H9 (cell line): ENCODE measurements around the gene APLP2. TPM values are rescaled to one million over a fixed set of nuclear protein-coding genes. Genes with fewer than 3 reads are reported as not detected.

ENCODE experiments used
- DNase-seq: peaks from one replicate; pipeline ENCODE4 v3.0.0-alpha.2; 2017
- H2AFZ ChIP-seq: one replicate; pipeline ENCODE4 v1.6.1; 2013; ENCODE audit warnings: mild to moderate bottlenecking, low read length, control low read depth, moderate library complexity
- H2AK5ac ChIP-seq: 2 replicates; pipeline ENCODE4 v1.6.1; 2013; ENCODE audit warnings: low read length, control low read depth, mixed read lengths; ENCODE audit not compliant: insufficient read length
- H2BK120ac ChIP-seq: one replicate; pipeline ENCODE4 v1.6.1; 2013; ENCODE audit warnings: low read depth, mild to moderate bottlenecking, low read length, control low read depth, inconsistent platforms; ENCODE audit not compliant: poor library complexity, severe bottlenecking
- H2BK12ac ChIP-seq: 2 replicates; pipeline ENCODE4 v1.6.1; 2013; ENCODE audit warnings: low read length, control low read depth, mixed read lengths, low read depth; ENCODE audit not compliant: insufficient read length
- H2BK15ac ChIP-seq: 2 replicates; pipeline ENCODE4 v1.6.1; 2013; ENCODE audit warnings: low read depth, low read length, control low read depth
- H2BK20ac ChIP-seq: one replicate; pipeline ENCODE4 v1.6.1; 2013; ENCODE audit warnings: low read depth, mild to moderate bottlenecking, low read length, control low read depth, inconsistent platforms; ENCODE audit not compliant: poor library complexity, severe bottlenecking
- H2BK5ac ChIP-seq: 2 replicates; pipeline ENCODE4 v1.6.1; 2013; ENCODE audit warnings: low read length, control low read depth, mixed read lengths; ENCODE audit not compliant: insufficient read length
- H3K14ac ChIP-seq: 2 replicates; pipeline ENCODE4 v1.6.1; 2013; ENCODE audit warnings: low read length, control low read depth; ENCODE audit not compliant: insufficient read depth
- H3K18ac ChIP-seq: 2 replicates; pipeline ENCODE4 v1.6.1; 2013; ENCODE audit warnings: low read depth, mild to moderate bottlenecking, mixed read lengths, low read length, control low read depth; ENCODE audit not compliant: insufficient read length
- H3K23ac ChIP-seq: 2 replicates; pipeline ENCODE4 v1.6.1; 2013; ENCODE audit warnings: low read length, control low read depth, mixed read lengths, low read depth; ENCODE audit not compliant: insufficient read length
- H3K23me2 ChIP-seq: 2 replicates; pipeline ENCODE4 v1.6.1; 2013; ENCODE audit warnings: low read depth, mild to moderate bottlenecking, mixed read lengths, low read length, control low read depth; ENCODE audit not compliant: insufficient read length, poor library complexity, severe bottlenecking
- H3K27ac ChIP-seq: 2 replicates; pipeline ENCODE4 v1.5.1; 2013; ENCODE audit warnings: low read length, control low read depth, mixed read lengths, low read depth; ENCODE audit not compliant: insufficient read length
- H3K27me3 ChIP-seq: 2 replicates; pipeline ENCODE4 v1.6.1; 2013; ENCODE audit warnings: low read length, control low read depth, inconsistent platforms; ENCODE audit not compliant: insufficient read depth
- H3K4ac ChIP-seq: 2 replicates; pipeline ENCODE4 v1.6.1; 2013; ENCODE audit warnings: low read depth, mild to moderate bottlenecking, control low read depth, inconsistent platforms, low read length, moderate library complexity
- H3K4me1 ChIP-seq: 2 replicates; pipeline ENCODE4 v1.6.1; 2013; ENCODE audit warnings: low read length, control low read depth, inconsistent platforms; ENCODE audit not compliant: insufficient read depth
- H3K4me2 ChIP-seq: 2 replicates; pipeline ENCODE4 v1.6.1; 2013; ENCODE audit warnings: low read length, control low read depth, mixed read lengths; ENCODE audit not compliant: insufficient read length, insufficient read depth
- H3K56ac ChIP-seq: 2 replicates; pipeline ENCODE4 v1.6.1; 2013; ENCODE audit warnings: low read depth, mild to moderate bottlenecking, mixed read lengths, low read length, control low read depth; ENCODE audit not compliant: insufficient read length
- H3K79me1 ChIP-seq: 2 replicates; pipeline ENCODE4 v1.6.1; 2013; ENCODE audit warnings: low read depth, mild to moderate bottlenecking, moderate library complexity, low read length, control low read depth, inconsistent platforms; ENCODE audit not compliant: insufficient read depth, poor library complexity, severe bottlenecking
- H3K79me2 ChIP-seq: 2 replicates; pipeline ENCODE4 v1.6.1; 2013; ENCODE audit warnings: low read length, control low read depth, inconsistent platforms; ENCODE audit not compliant: insufficient read depth
- H3K9ac ChIP-seq: 2 replicates; pipeline ENCODE4 v1.6.1; 2013; ENCODE audit warnings: low read length, control low read depth, mixed read lengths; ENCODE audit not compliant: insufficient read length; ENCODE audit errors: extremely low read depth
- H3K9me3 ChIP-seq: one replicate; pipeline ENCODE4 v1.6.1; 2013; ENCODE audit warnings: low read depth, low read length, inconsistent platforms; ENCODE audit not compliant: control insufficient read depth
- H3T11ph ChIP-seq: one replicate; pipeline ENCODE4 v1.6.1; 2013; ENCODE audit warnings: mild to moderate bottlenecking, low read length, control low read depth, inconsistent platforms
- H4K20me1 ChIP-seq: one replicate; pipeline ENCODE4 v1.6.1; 2013; ENCODE audit not compliant: control insufficient read depth, insufficient read length, insufficient read depth
- H4K5ac ChIP-seq: 2 replicates; pipeline ENCODE4 v1.6.1; 2013; ENCODE audit warnings: low read depth, mild to moderate bottlenecking, mixed read lengths, low read length, control low read depth; ENCODE audit not compliant: insufficient read length
- H4K8ac ChIP-seq: replicated peaks from 2 replicates; pipeline ENCODE4 v1.6.1; 2013; ENCODE audit warnings: low read length, control low read depth, mixed read lengths, low read depth; ENCODE audit not compliant: insufficient read length
- H4K91ac ChIP-seq: 2 replicates; pipeline ENCODE4 v1.6.1; 2013; ENCODE audit warnings: low read depth, mild to moderate bottlenecking, moderate library complexity, mixed read lengths, low read length, control low read depth; ENCODE audit not compliant: insufficient read length
- H3K27ac Mint-ChIP-seq, 3 experiments: 2 replicates in 2 of 3; 3 replicates in 1 of 3; pipeline ENCODE4 v1.8.0; 2020 to 2021; ENCODE audit warnings: mixed read lengths in 3 of 3, mild to moderate bottlenecking in 1 of 3, moderate library complexity in 1 of 3
- H3K27me3 Mint-ChIP-seq: 2 replicates; pipeline ENCODE4 v1.8.0; 2021; ENCODE audit warnings: low read depth, mild to moderate bottlenecking, moderate library complexity, mixed read lengths
- H3K36me3 Mint-ChIP-seq, 3 experiments: 2 replicates in 2 of 3; 3 replicates in 1 of 3; pipeline ENCODE4 v1.8.0; 2020 to 2021; ENCODE audit warnings: low read depth in 3 of 3, mixed read lengths in 3 of 3; ENCODE audit not compliant: insufficient read depth in 1 of 3
- H3K4me1 Mint-ChIP-seq, 2 experiments: 2 replicates each; pipeline ENCODE4 v1.8.0; 2020; ENCODE audit warnings: mixed read lengths in 2 of 2
- H3K4me3 Mint-ChIP-seq, 2 experiments: 2 replicates in 1 of 2; 3 replicates in 1 of 2; pipeline ENCODE4 v1.8.0; 2020 to 2021; ENCODE audit warnings: mild to moderate bottlenecking in 2 of 2, mixed read lengths in 2 of 2, moderate library complexity in 1 of 2
- H3K9me3 Mint-ChIP-seq, 2 experiments: 2 replicates in 1 of 2; 3 replicates in 1 of 2; pipeline ENCODE4 v1.8.0; 2020; ENCODE audit warnings: mild to moderate bottlenecking in 2 of 2, mixed read lengths in 2 of 2, moderate library complexity in 1 of 2
- CTCF ChIP-seq: fragments of 200-600 bp; sonication (generic); conservative IDR thresholded peaks from 3 replicates; pipeline ENCODE4 v1.8.0; 2021; ENCODE audit warnings: antibody characterized with exemption, mild to moderate bottlenecking
- WGBS: extraction: QIAGEN DNeasy Blood & Tissue Kit; methylation state at CpG from one replicate; pipeline ENCODE4 v1.1.7; 2013; ENCODE audit warnings: missing lambda C conversion rate, low lambda C conversion rate, mixed read lengths; ENCODE audit not compliant: insufficient read length; ENCODE audit errors: extremely low coverage; 5-methylcytosine and 5-hydroxymethylcytosine counted together
- total RNA-seq: library from RNA; stranded (reverse); gene quantifications from 2 replicates; pipeline ENCODE4 v1.2.1, GENCODE V29; 2021

The APLP2 gene
- total RNA-seq, 1 experiment from 2014 or later, result 328 TPM

GRCh38 chr11:130085671-130086290, 16.1 kb downstream of the APLP2 start:
- Histone ChIP-seq H3K23ac (no peak overlapping the region), H2BK5ac (no peak overlapping the region), H2AFZ (no peak overlapping the region), H3T11ph (no peak overlapping the region), H3K27ac (no peak overlapping the region), H3K56ac (no peak overlapping the region), H2BK12ac (no peak overlapping the region), H3K4me1 (peaks cover 2% of the 10 kb centered on the region; the same call in 1 of the 2 replicates), H3K14ac (no peak overlapping the region), H3K9ac (no peak overlapping the region), H3K79me1 (peaks cover 3% of the 10 kb centered on the region), H4K91ac (no peak overlapping the region), H2AK5ac (no peak overlapping the region), H3K9me3 (no peaks in the 10 kb centered on the region), H2BK20ac (no peak overlapping the region), H2BK15ac (no peak overlapping the region), H3K23me2 (no peaks in the 10 kb centered on the region), H3K27me3 (no peaks in the 10 kb centered on the region), H3K18ac (no peak overlapping the region), H3K4me2 (no peak overlapping the region), H2BK120ac (no peak overlapping the region), H4K20me1 (no peaks in the 10 kb centered on the region), H3K4ac (no peak overlapping the region), H3K79me2 (peaks cover 14% of the 10 kb centered on the region; the same call in 1 of the 2 replicates), H4K8ac (no peak overlapping the region), H4K5ac (no peak overlapping the region)
- DNase-seq, result no peak
- no peak for TF ChIP-seq CTCF
- no peak overlapping the region for H3K4me3 Mint-ChIP-seq
- peaks cover 20 to 34% (median 24%) of the 10 kb centered on the region in 3 experiments for H3K36me3 Mint-ChIP-seq
- WGBS, result no CpG with 5 or more reads among the region's 6 CpGs
- H3K9me3 Mint-ChIP-seq, result peaks cover 7 to 8% of the 10 kb centered on the region in 2 experiments
- no peak overlapping the region for H3K27ac Mint-ChIP-seq
- H3K4me1 Mint-ChIP-seq, result peaks cover 42 to 43% of the 10 kb centered on the region in 2 experiments
- H3K27me3 Mint-ChIP-seq, result no peaks in the 10 kb centered on the region
